ENCODE measurements around the gene KIAA0753. TPM values are rescaled to one million over a fixed set of nuclear protein-coding genes. Genes with fewer than 3 reads are reported as not detected.

The KIAA0753 gene
- total and polyA plus RNA-seq, 2 of the 4 experiments (the other 2 are of a cell fraction), result 10.2 to 17.6 TPM

- H3K27ac ChIP-seq (ENCODE audit: insufficient read depth, low read length), result no peak overlapping the region
- no peak overlapping the region for H2BK15ac ChIP-seq (ENCODE audit: low read depth, low read length)
- no peak overlapping the region for H4K91ac ChIP-seq (ENCODE audit: insufficient read depth, low read depth, low read length)
- H3K9ac ChIP-seq (ENCODE audit: low read depth, low read length), result no peak overlapping the region
- no peaks in the 10 kb centered on the region for H3K27me3 ChIP-seq (ENCODE audit: control insufficient read depth, insufficient read depth, low read length)
- BruUV-seq (replicated peaks), result no TSS peak
- dilution Hi-C loops (cut with HindIII; ENCODE audit: low sequenced_read_pairs, unreplicated experiment), result no loop called here
- peaks cover 39% of the 10 kb centered on the region for H3K36me3 ChIP-seq (ENCODE audit: control insufficient read depth, insufficient read depth, low read length)
- H2AFZ ChIP-seq (replicated peaks; ENCODE audit: low read length, poor library complexity), result no peak overlapping the region
- no peak for ATAC-seq (ENCODE audit: low read depth)
- POLR2A ChIA-PET (ENCODE audit: unreplicated experiment), result no interaction called here
- no peak overlapping the region for H4K5ac ChIP-seq (ENCODE audit: low read depth, low read length)
- H2BK5ac ChIP-seq (ENCODE audit: low read depth, low read length, poor library complexity, severe bottlenecking), result peak overlapping the region; percentile 22
- H2AK5ac ChIP-seq (ENCODE audit: low read depth, low read length), result no peak overlapping the region
- H3K9me3 ChIP-seq (ENCODE audit: control insufficient read depth, insufficient read depth, low read length), result peaks cover 3% of the 10 kb centered on the region
- H3K56ac ChIP-seq (ENCODE audit: extremely low read depth, insufficient read depth, low read length), result no peak overlapping the region
- CTCF ChIA-PET, result interaction anchor here (0.9 kb wide), 1 partner anchor 115 kb away, joined by 3 read pairs; no protein-coding TSS in a partner anchor
- no peak overlapping the region for H3K23ac ChIP-seq (ENCODE audit: low read depth, low read length)
- no peak for DNase-seq
- no peak overlapping the region for H3K4ac ChIP-seq (ENCODE audit: low read depth, low read length)
- peaks cover 12 to 14% of the 10 kb centered on the region in 2 experiments for H3K79me1 ChIP-seq (ENCODE audit: low read depth in 1 of 2, low read length in 2 of 2)
- no peak overlapping the region for H2BK20ac ChIP-seq (ENCODE audit: low read depth, low read length)
- H3K14ac ChIP-seq (replicated peaks; ENCODE audit: low read depth, low read length), result no peak overlapping the region
- H4K8ac ChIP-seq (ENCODE audit: low read depth in 2 of 2, low read length in 2 of 2), result no peak overlapping the region
- H3K9me1 ChIP-seq (ENCODE audit: insufficient read depth, low read length), result peaks cover 6% of the 10 kb centered on the region
- no peak overlapping the region for H3K18ac ChIP-seq (ENCODE audit: low read depth, low read length)
- no CpG with 5 or more reads among the region's 5 CpGs for WGBS, 2 experiments (ENCODE audit: extremely low coverage in 2 of 2, insufficient read length in 1 of 2)
- peaks cover 4% of the 10 kb centered on the region; the same call in 1 of the 2 replicates for H4K20me1 ChIP-seq (ENCODE audit: insufficient read depth, low read length)
- no peak overlapping the region for H3K4me2 ChIP-seq (ENCODE audit: low read depth, low read length)
- H3K4me3 ChIP-seq (ENCODE audit: insufficient read depth, low read depth, low read length), result no peak overlapping the region
- intact Hi-C loops (cut with micrococcal nuclease), result no loop called here
- in situ Hi-C loops (cut with MboI; ENCODE audit: low sequenced_read_pairs), result no loop called here
- H3K4me1 ChIP-seq (ENCODE audit: control insufficient read depth, insufficient read depth, low read length), result peaks cover 6% of the 10 kb centered on the region
- H2AK9ac ChIP-seq (replicated peaks; ENCODE audit: low read depth, low read length, poor library complexity), result no peak overlapping the region
- H2BK120ac ChIP-seq (ENCODE audit: low read depth, low read length), result no peak overlapping the region
- TF ChIP-seq SMC3 (IDR thresholded peaks at IDR 0.05; ENCODE audit: low read depth, low read length) (no peak), MAFK (IDR thresholded peaks at IDR 0.05; ENCODE audit: low read depth, low read length) (no peak), CEBPB (IDR thresholded peaks at IDR 0.05; ENCODE audit: low read depth, low read length) (no peak), POLR2A (IDR thresholded peaks at IDR 0.05; ENCODE audit: low read depth, low read length) (no peak)
Measured at GRCh38 chr17:6588165-6588564, 52.3 kb downstream of the KIAA0753 start.
